HL-60/S4 treated with phorbol 12-myristate 13-acetate at 8.2 ng/mL for 4 days and 3 days (cell line): ENCODE results near the gene FGF5.
"Not testable (repeated sequence)": the region's sequence is repeated elsewhere in the genome, so short reads cannot be mapped to it uniquely, and the experiment has no call there.

Experiments
- in situ Hi-C: fragments of 300-500 bp; cut with MboI; formaldehyde crosslinking; loops from 2 replicates; pipeline ENCODE4 v1.15.0; 2022; ENCODE audit warnings: low sequenced_read_pairs

The FGF5 gene, protein sequence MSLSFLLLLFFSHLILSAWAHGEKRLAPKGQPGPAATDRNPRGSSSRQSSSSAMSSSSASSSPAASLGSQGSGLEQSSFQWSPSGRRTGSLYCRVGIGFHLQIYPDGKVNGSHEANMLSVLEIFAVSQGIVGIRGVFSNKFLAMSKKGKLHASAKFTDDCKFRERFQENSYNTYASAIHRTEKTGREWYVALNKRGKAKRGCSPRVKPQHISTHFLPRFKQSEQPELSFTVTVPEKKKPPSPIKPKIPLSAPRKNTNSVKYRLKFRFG

DNA sequence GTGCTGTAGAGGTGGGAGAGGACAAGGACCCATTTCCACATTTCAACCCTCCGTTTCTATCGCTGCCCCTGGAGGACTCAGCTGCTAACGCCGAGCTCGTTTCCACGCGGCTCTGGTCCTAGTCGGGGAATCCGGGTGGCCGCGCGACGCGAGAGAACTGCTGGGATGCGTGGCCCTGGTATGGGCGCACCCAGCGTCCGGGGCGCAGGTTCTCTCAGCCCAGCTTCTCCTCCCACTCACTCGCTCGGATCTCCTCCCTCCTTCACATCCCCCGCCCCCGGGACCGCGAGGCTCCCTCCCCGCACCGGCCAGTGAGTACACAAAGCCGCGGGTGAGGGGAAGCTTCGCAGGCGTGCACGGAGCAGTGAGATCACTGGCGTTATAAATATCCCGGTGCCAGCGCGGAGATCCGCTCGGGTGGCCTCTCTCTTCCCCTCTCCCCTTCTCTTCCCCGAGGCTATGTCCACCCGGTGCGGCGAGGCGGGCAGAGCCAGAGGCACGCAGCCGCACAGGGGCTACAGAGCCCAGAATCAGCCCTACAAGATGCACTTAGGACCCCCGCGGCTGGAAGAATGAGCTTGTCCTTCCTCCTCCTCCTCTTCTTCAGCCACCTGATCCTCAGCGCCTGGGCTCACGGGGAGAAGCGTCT, at the start of gene FGF5:
Gene FGF5, plus strand, starts transcription at position 412 of the 649 bp plus-strand sequence. Its CDS starts 161 bp downstream, at position 573.
- in situ Hi-C loops = no loop called here

DNA sequence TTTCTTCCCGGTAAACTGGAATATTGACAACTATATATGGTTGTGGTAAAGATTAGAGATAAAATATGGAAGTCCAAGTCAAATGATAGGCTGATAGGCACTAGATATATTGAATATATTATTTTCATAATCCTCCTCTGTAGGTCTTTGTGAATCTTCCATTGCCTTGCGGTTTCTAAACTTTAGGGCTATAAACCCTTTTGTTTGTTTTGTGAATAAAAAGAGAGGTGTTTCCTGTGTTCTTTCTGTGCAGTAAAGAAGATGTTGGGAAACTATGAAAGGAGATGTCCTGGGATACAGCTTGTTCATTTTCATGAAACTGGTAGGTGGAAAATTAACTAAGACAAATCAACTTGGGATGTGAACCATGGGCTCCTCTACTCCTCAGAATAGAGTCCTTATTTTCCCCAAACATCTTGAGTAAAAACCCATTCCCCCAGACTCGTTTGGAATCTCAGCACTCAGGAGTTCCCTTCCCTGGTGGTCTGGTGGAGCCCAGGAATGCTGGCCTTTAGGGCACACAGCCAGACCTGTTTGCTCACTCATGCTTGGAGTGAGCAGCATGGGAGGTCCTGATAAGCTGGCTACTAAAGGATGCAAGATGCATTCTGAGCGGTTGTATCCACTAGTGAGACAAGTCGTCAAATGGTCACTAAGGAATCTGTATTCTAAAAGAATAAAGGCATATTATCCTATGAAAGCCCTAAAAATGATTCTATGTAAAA, 47.0 kb upstream of the FGF5 start:
- in situ Hi-C loops = no loop called here

GRCh38 chr4:80220711-80221110, 45.8 kb upstream of the FGF5 start:
- in situ Hi-C loops = no loop called here

GRCh38 chr4:80221161-80221560, 45.3 kb upstream of the FGF5 start:
- in situ Hi-C loops = no loop called here

GRCh38 chr4:80225595-80225994, 40.9 kb upstream of the FGF5 start:
- in situ Hi-C loops = no loop called here

GRCh38 chr4:80226094-80226493, 40.4 kb upstream of the FGF5 start:
- in situ Hi-C loops = no loop called here

DNA sequence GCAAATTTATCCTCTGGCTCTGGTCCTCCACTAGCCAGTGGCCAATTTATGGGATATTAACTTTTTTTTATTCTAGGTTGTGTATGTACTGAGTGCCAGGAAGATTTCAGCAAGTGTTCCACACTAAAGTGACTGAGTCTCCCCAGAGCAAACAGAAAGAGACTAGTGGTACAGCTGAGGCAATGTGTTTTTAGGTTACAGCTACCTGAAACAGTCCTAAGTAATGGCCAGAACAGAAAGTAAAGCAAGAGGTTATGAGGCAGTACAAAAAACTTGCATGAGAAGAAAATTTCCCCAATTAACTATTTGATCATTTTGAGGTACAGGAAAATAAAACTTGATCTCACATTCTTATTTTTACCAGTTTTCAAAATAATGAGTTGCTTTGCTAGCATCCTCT, 38.0 kb upstream of the FGF5 start:
- in situ Hi-C loops = no loop called here

- in situ Hi-C loops = no loop called here
Observed at GRCh38 chr4:80229128-80229527, 37.3 kb upstream of the FGF5 start.

DNA sequence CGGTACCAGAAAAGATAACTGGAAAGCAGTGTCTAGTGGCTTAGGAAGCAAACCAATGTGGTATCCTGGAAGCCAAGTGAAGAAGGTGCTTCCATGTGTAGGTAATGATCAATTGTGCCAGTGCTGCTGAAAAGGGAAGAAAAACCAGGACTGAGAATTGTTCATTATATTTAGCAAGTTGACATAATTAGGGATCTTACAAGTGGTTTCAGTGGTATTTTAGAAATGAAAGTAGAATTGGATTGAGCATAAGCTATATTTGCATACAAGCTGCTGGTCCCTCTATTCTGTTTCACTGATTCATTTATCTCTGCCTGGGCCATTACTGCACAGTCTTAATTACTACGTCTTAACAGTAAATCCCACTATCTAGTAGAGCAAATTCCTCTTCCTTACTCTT, 36.9 kb upstream of the FGF5 start:
- in situ Hi-C loops = no loop called here

GRCh38 chr4:80231180-80231579, 35.3 kb upstream of the FGF5 start:
- in situ Hi-C loops = no loop called here

DNA sequence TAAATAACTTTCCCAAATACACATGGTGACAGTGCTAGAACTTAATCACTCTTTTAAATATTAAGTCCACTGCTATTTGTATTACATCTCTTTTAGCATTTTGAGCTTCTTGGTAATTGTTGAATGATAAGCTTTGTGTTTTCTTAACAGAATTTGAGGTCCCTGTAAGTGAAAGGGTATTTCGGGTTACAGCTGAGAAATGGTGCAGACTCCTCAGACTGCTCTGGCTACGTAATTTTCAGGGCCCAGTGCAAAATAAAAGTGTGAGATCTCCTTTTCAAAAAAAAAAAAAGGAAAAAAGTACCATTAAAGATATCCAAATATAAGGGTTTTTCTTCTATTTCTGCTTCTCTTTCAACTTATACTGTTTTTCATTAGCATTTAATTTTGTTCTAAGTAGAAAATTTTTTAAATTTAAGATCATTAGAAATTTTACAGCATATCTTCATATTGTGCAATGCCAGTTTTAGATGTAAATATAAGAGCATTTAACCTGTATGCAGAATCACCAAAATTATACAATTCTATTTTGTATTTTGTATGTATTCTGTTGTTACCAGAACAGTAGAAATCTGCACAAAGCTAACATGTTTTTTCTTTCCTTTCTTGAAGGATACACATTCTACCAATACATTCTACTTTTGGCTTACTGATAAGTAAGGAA, 33.6 kb upstream of the FGF5 start:
- in situ Hi-C loops = no loop called here

DNA sequence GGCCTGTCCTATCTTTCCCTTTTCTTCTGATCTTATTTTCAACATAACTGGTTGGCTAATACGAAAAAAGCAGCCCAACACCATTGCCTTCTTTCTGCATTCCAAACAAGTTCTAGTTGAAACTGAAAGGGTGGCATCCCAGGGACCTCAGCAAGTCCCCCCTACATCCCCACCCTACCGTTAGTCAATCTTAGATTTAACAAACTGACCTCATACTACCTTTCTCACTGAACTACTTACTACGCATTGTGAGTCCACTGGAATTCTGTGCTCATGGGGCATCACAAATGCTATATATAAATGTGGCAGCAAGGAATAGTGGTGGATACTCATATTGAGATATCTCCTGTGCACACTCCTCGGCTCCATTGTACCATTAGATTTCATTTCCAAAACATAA, 33.1 kb upstream of the FGF5 start:
- in situ Hi-C loops = no loop called here

GRCh38 chr4:80235451-80235850, 31.0 kb upstream of the FGF5 start:
- in situ Hi-C loops = no loop called here

GRCh38 chr4:80237992-80238391, 28.5 kb upstream of the FGF5 start:
- in situ Hi-C loops = no loop called here

GRCh38 chr4:80239480-80240150, 26.8 kb upstream of the FGF5 start:
- in situ Hi-C loops = no loop called here

DNA sequence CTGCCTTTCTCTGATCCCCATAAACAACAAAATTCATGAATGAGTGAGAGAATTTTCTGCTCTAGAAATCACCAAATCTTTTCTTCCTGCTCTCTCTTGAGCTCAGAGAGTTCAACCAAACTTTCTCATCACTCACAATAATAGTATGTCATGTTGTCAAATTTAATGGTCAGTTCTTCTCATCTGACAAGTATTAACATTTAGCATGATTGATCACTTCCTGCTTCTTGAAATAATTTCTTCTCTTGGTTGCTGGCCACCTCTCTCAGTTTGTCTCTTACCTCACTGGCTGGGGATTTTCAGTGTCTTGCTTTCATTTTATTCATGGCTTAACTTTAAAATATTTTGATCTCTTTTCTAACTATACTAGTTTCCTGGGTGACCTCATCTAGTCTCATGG, 25.5 kb upstream of the FGF5 start:
- in situ Hi-C loops = no loop called here

DNA sequence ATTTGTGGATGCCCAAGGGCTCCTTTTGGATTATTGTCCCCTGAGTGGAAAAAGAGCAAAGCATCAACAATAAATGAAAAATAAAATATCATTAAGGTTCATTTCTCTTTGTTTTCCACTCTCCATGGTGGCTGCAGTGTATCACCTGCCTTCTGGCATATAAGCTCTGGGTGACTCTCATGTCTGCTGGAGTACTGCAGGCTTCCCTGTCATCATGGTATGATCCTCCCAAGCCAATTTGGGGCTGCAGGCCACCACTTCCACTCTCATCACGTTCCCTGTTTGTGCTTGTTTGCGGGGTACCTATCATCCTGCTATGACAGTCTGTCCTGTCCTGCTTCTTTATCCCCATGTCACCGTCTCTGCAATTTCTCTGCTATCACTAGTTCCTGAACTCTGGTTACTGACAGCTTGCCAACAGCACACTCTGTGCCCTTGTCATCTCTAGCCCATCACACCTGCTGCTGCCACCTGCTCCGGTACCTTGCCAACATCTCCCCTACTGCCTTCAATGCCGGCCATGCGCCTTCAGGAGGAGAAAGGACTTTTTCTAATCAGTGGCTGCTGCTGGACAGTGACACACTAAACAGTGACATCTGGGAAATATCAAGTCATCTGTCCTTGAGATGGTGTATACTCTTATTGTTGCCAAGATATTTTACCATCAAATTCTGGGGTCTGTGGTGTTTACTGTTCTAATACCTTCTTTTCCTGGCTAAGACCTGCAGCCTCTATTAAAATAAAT, 23.0 kb upstream of the FGF5 start:
- in situ Hi-C loops = no loop called here

DNA sequence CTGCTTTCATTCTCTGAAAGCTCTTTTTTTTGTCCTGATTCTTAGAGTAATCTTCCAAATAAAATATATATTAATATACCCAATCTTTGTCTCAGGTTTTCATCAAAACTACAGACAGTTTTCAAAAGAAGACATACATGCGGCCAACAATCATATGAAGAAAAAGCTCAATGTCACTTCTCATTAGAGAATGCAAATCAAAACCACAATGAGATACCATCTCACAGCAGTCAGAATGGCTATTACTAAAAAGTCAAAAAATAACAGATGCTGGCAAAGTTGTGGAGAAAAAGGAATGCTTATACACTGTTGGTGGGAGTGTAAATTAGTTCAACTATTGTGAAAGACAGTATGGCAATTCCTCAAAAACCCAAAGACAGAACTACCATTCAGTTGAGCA, 19.0 kb upstream of the FGF5 start:
- in situ Hi-C loops = not testable (repeated sequence)

DNA sequence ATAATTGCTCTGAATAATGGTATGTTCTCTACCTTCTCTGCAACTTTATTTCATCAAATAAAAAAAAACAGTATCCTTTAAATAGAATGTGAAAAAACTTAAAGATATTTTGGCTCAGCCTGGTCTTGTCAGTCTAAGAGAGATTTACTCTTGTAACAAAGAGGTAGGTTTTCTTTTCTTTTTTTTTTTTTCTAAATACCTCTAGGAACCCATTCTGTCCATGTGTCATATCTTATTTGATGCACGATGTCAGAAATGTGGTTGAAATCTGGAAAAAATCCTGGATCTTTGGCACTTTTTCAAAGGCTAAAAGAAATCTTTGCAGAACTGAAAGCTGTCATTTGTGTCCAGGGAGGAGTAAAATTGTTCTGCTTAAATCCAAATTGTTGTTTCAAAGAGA, 17.3 kb upstream of the FGF5 start:
- in situ Hi-C loops = no loop called here

- in situ Hi-C loops = no loop called here
Observed at GRCh38 chr4:80252427-80252826, 14.0 kb upstream of the FGF5 start.
